ENCODE results near the gene RPL39L.

DNA sequence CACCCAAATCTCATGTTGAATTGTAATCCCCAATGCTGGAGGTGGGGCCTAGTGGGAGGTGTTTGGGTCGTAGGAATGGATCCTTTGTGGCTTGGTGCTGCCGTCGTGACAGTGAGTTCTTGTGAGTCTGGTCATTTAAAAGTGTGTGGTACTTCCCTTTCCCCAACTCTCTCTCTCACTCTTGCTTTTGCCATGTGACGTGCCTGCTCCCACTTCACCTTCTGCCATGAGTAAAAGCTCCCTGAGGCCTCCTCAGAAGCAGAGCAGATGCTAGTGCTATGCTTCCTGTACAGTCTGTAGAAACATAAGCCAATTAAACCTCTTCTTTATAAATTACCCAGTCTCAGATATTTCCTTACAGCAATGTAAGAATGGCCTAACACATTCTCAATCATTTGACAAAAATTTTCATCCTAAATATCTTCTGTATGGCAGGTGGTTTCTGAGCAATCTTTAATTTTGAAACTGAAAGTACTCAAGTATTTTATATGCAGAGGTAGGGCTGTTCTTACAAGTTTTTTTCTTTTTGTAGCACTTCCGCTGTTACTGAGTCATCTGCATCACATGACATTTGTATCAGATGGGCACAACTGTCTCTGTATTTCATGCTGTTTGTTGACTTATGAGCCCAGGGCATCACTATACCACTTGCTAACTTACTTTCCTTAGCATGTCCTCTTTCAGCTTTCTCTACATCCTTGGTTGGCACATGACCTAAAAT, 8.8 kb downstream of the RPL39L start:
- TF ChIP-seq POLR2A (IDR thresholded peaks at IDR 0.05), result no peak
- TF ChIP-seq, protein P1, sequence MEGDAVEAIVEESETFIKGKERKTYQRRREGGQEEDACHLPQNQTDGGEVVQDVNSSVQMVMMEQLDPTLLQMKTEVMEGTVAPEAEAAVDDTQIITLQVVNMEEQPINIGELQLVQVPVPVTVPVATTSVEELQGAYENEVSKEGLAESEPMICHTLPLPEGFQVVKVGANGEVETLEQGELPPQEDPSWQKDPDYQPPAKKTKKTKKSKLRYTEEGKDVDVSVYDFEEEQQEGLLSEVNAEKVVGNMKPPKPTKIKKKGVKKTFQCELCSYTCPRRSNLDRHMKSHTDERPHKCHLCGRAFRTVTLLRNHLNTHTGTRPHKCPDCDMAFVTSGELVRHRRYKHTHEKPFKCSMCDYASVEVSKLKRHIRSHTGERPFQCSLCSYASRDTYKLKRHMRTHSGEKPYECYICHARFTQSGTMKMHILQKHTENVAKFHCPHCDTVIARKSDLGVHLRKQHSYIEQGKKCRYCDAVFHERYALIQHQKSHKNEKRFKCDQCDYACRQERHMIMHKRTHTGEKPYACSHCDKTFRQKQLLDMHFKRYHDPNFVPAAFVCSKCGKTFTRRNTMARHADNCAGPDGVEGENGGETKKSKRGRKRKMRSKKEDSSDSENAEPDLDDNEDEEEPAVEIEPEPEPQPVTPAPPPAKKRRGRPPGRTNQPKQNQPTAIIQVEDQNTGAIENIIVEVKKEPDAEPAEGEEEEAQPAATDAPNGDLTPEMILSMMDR (IDR thresholded peaks at IDR 0.05), result no peak
- no peak for TF ChIP-seq POLR2AphosphoS5 (IDR thresholded peaks at IDR 0.05)
- TF ChIP-seq EP300 (IDR thresholded peaks at IDR 0.05), result no peak
